Measurements from ENCODE around the gene ZNF518B. TPM values are rescaled to one million over a fixed set of nuclear protein-coding genes. Genes with fewer than 3 reads are reported as not detected.

Gene ZNF518B
- total RNA-seq, 1 donor from 2014 or later: 41.3 TPM

- no peak overlapping the region for H3K27ac Mint-ChIP-seq (ENCODE audit: unreplicated experiment)
- no peaks in the 10 kb centered on the region for H3K9me3 Mint-ChIP-seq (ENCODE audit: unreplicated experiment)
- no peaks in the 10 kb centered on the region for H3K4me1 Mint-ChIP-seq (ENCODE audit: low read depth, unreplicated experiment)
- DNase-seq: no peak
- TF ChIP-seq, protein P1, sequence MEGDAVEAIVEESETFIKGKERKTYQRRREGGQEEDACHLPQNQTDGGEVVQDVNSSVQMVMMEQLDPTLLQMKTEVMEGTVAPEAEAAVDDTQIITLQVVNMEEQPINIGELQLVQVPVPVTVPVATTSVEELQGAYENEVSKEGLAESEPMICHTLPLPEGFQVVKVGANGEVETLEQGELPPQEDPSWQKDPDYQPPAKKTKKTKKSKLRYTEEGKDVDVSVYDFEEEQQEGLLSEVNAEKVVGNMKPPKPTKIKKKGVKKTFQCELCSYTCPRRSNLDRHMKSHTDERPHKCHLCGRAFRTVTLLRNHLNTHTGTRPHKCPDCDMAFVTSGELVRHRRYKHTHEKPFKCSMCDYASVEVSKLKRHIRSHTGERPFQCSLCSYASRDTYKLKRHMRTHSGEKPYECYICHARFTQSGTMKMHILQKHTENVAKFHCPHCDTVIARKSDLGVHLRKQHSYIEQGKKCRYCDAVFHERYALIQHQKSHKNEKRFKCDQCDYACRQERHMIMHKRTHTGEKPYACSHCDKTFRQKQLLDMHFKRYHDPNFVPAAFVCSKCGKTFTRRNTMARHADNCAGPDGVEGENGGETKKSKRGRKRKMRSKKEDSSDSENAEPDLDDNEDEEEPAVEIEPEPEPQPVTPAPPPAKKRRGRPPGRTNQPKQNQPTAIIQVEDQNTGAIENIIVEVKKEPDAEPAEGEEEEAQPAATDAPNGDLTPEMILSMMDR (IDR thresholded peaks at IDR 0.05; ENCODE audit: partially characterized antibody, unreplicated experiment): no peak
- H3K4me3 Mint-ChIP-seq (ENCODE audit: unreplicated experiment): no peak overlapping the region
- H3K36me3 Mint-ChIP-seq (ENCODE audit: unreplicated experiment): no peaks in the 10 kb centered on the region
- H3K27me3 Mint-ChIP-seq (ENCODE audit: unreplicated experiment): no peaks in the 10 kb centered on the region
Measured at GRCh38 chr4:10482913-10483312, 25.7 kb upstream of the ZNF518B start.

DNA sequence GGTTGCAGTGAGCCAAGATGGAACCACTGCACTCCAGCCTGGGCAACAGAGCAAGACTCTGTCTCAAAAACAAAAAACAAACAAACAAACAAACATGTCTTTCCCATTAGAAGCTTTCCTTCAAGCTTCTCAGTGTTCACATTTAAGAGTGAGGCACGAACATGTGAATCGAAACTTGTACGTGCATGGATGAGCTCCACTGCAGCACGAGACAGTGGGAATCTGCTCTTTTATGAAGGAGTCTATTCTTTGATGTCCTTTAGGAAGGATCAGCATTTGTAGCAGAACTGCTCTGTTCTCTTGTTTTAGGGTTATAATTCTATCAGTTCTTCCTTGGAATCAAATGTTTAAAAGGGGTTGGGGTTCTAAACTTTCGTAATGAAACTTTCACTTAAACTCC is 23.4 kb upstream of the ZNF518B start:
- no peaks in the 10 kb centered on the region for H3K36me3 Mint-ChIP-seq (ENCODE audit: unreplicated experiment)
- DNase-seq: no peak
- no peak overlapping the region for H3K27ac Mint-ChIP-seq (ENCODE audit: unreplicated experiment)
- H3K9me3 Mint-ChIP-seq (ENCODE audit: unreplicated experiment): no peaks in the 10 kb centered on the region
- TF ChIP-seq, protein P1 (IDR thresholded peaks at IDR 0.05; ENCODE audit: partially characterized antibody, unreplicated experiment): no peak
- H3K4me1 Mint-ChIP-seq (ENCODE audit: low read depth, unreplicated experiment): no peaks in the 10 kb centered on the region
- peaks cover 1% of the 10 kb centered on the region for H3K27me3 Mint-ChIP-seq (ENCODE audit: unreplicated experiment)
- H3K4me3 Mint-ChIP-seq (ENCODE audit: unreplicated experiment): no peak overlapping the region

DNA sequence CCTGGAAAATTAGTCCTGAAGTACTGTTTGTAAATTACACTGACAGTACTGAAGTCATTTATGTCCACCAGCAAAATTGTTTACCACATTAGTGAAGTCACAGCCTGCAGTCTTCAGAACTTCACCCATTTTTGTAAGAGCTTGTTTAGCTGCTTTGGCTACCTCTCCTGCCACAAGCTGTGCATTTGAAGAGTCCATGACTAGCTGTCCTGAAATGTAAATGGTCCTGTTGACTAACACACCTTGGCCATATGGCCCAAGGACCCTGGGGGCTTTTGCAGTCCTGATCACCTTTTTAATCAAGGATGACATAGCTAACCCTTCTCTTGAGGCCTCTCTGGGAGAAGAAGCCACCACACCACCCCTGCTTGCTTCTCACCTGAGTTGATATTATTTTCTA is 21.4 kb upstream of the ZNF518B start:
- TF ChIP-seq, protein P1 (IDR thresholded peaks at IDR 0.05; ENCODE audit: partially characterized antibody, unreplicated experiment): no peak
- H3K27ac Mint-ChIP-seq (ENCODE audit: unreplicated experiment): no peak overlapping the region
- no peak for DNase-seq
- H3K27me3 Mint-ChIP-seq (ENCODE audit: unreplicated experiment): peaks cover 1% of the 10 kb centered on the region
- no peaks in the 10 kb centered on the region for H3K36me3 Mint-ChIP-seq (ENCODE audit: unreplicated experiment)
- H3K4me1 Mint-ChIP-seq (ENCODE audit: low read depth, unreplicated experiment): no peaks in the 10 kb centered on the region
- no peaks in the 10 kb centered on the region for H3K9me3 Mint-ChIP-seq (ENCODE audit: unreplicated experiment)
- no peak overlapping the region for H3K4me3 Mint-ChIP-seq (ENCODE audit: unreplicated experiment)

DNA sequence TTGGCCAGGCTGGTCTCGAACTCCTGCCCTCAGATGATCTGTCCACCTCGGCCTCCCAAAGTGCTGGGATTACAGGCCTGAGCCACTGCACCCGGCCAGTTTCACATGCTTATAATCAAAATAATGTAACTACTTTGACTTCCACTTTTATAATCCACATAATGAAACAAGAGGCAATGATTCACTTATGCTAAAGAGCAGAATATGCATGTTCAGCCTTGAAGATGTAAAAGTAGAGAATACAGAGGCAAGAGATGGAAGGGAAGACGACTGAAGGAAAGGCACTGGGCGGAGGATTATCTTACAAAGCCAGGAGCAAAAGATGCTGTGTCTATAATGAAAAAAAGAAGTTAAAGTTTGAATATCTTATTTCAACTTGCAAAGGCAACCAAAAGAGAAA is 13.3 kb upstream of the ZNF518B start:
- Mint-ChIP-seq H3K4me1 (ENCODE audit: low read depth, unreplicated experiment) (no peaks in the 10 kb centered on the region), H3K27ac (ENCODE audit: unreplicated experiment) (no peak overlapping the region), H3K36me3 (ENCODE audit: unreplicated experiment) (no peaks in the 10 kb centered on the region), H3K9me3 (ENCODE audit: unreplicated experiment) (no peaks in the 10 kb centered on the region), H3K4me3 (ENCODE audit: unreplicated experiment) (no peak overlapping the region), H3K27me3 (ENCODE audit: unreplicated experiment) (peaks cover 2% of the 10 kb centered on the region)
- no peak for DNase-seq
- TF ChIP-seq, protein P1 (IDR thresholded peaks at IDR 0.05; ENCODE audit: partially characterized antibody, unreplicated experiment): no peak

GRCh38 chr4:10466161-10466560 is 8.9 kb upstream of the ZNF518B start:
- peaks cover 3% of the 10 kb centered on the region for H3K9me3 Mint-ChIP-seq (ENCODE audit: unreplicated experiment)
- DNase-seq: no peak
- TF ChIP-seq, protein P1 (IDR thresholded peaks at IDR 0.05; ENCODE audit: partially characterized antibody, unreplicated experiment): no peak
- no peak overlapping the region for H3K27ac Mint-ChIP-seq (ENCODE audit: unreplicated experiment)
- H3K27me3 Mint-ChIP-seq (ENCODE audit: unreplicated experiment): peaks cover 14% of the 10 kb centered on the region
- H3K4me1 Mint-ChIP-seq (ENCODE audit: low read depth, unreplicated experiment): no peaks in the 10 kb centered on the region
- no peak overlapping the region for H3K4me3 Mint-ChIP-seq (ENCODE audit: unreplicated experiment)
- peaks cover 9% of the 10 kb centered on the region for H3K36me3 Mint-ChIP-seq (ENCODE audit: unreplicated experiment)
